H1 (cell line): ENCODE measurements around the gene HTN3. TPM values are rescaled to one million over a fixed set of nuclear protein-coding genes. Genes with fewer than 3 reads are reported as not detected.

Source experiments
- CEBPB ChIP-seq: IDR thresholded peaks from 2 replicates; pipeline ENCODE4 v1.6.1; 2012; ENCODE audit warnings: low read depth, low read length
- CTBP2 ChIP-seq: IDR thresholded peaks from 2 replicates; pipeline ENCODE4 v1.7.0; 2011; ENCODE audit warnings: borderline replicate concordance, mild to moderate bottlenecking, moderate library complexity, mixed read lengths, low read length; ENCODE audit not compliant: insufficient read depth, insufficient read length
- NRF1 ChIP-seq: IDR thresholded peaks from 2 replicates; pipeline ENCODE4 v1.6.1; 2011; ENCODE audit warnings: mild to moderate bottlenecking, low read depth, low read length, improper control_type of control experiment
- RAD21 ChIP-seq, 2 experiments: IDR thresholded peaks in 1 of 2; conservative IDR thresholded peaks in 1 of 2; 2 replicates each; pipeline ENCODE4 v1.6.1; 2011; ENCODE audit warnings: low read depth in 2 of 2, low read length in 2 of 2, improper control_type of control experiment in 1 of 2, inconsistent platforms in 1 of 2, mild to moderate bottlenecking in 1 of 2, moderate library complexity in 1 of 2
- SIX5 ChIP-seq: IDR thresholded peaks from 2 replicates; pipeline ENCODE4 v1.6.1; 2011; ENCODE audit warnings: mild to moderate bottlenecking, low read depth, low read length
- SUZ12 ChIP-seq: fragments of 200-600 bp; sonication (generic); IDR thresholded peaks from 2 replicates; pipeline ENCODE4 v1.6.1; 2012; ENCODE audit warnings: mild to moderate bottlenecking, inconsistent platforms, low read length, moderate library complexity, mixed read lengths
- polyA plus RNA-seq, 7 experiments: library from polyadenylated mRNA; depleted of rRNA in 3 of 7; stranded (reverse) in 5 of 7; unstranded in 2 of 7; fragments of >200 nt in 5 of 7; fragments of 200-250 nt in 2 of 7; gene quantifications; 1 replicate in 5 of 7; 2 replicates in 1 of 7; 4 replicates in 1 of 7; pipeline versions ENCODE4 v1.2.1 to v1.2.3, GENCODE V29; 2011 to 2013; ENCODE audit warnings: missing spikeins in 2 of 7, mixed read lengths in 2 of 7
- total RNA-seq: library from RNA; stranded (reverse); fragmentation: NEBNext Ultra II Directional; extraction: Animal tissue kit (Norgen Biotek cat#: 25700); gene quantifications from 2 replicates; pipeline ENCODE4 v1.2.1, GENCODE V29; 2021

The HTN3 gene
- total and polyA plus RNA-seq, 2 of the 8 experiments (the other 6 are each of a cell fraction or from before 2014, with no cell fraction given): not detected

GRCh38 chr4:69999420-69999819 is 28.8 kb upstream of the HTN3 start (continued):
- no peak for TF ChIP-seq RAD21 (IDR thresholded peaks at IDR 0.05 in 1 of 2, conservative IDR thresholded peaks at IDR 0.05 in 1 of 2; ENCODE audit: low read depth in 2 of 2, low read length in 2 of 2)
- no peak for TF ChIP-seq CTBP2
- no peak for TF ChIP-seq NRF1
- TF ChIP-seq SUZ12: no peak
- no peak for TF ChIP-seq SIX5
- no peak for TF ChIP-seq CEBPB
- TF ChIP-seq, all 59 proteins: peak for 0
